H1 (cell line): ENCODE results near the gene CNOT1. TPM values are rescaled to one million over a fixed set of nuclear protein-coding genes. Genes with fewer than 3 reads are reported as not detected.

ENCODE experiments used
- CTCF ChIA-PET: fragments of 300-600 bp; sonication (Branson Sonifier 250); formaldehyde crosslinking; loops from one replicate; lab custom pipeline; 2021; ENCODE audit not compliant: partially characterized antibody; lab: Charles Lee
- POLR2A ChIA-PET: fragments of 300-600 bp; sonication (Branson Sonifier 250); formaldehyde crosslinking; loops from one replicate; lab custom pipeline; 2021; ENCODE audit warnings: inconsistent platforms; ENCODE audit not compliant: partially characterized antibody; lab: Charles Lee
- DNase-seq, 2 experiments: peaks; one replicate each; pipeline versions ENCODE4 v3.0.0 to v3.0.0-alpha.2; 2010 to 2022; ENCODE audit warnings: low spot score in 2 of 2, low read depth in 1 of 2, mixed read lengths in 1 of 2
- FAIRE-seq: peaks from 2 replicates; lab custom pipeline; 2011; peaks lifted over from hg19 to GRCh38; lab: Jason Lieb, UNC
- H2AFZ ChIP-seq: 2 replicates; pipeline ENCODE4 v1.8.1; 2012; ENCODE audit warnings: low read length, inconsistent platforms
- H2AK5ac ChIP-seq: 2 replicates; pipeline ENCODE4 v1.6.1; 2013; ENCODE audit warnings: low read depth, low read length
- H2BK120ac ChIP-seq: replicated peaks from 2 replicates; pipeline ENCODE3; 2013; ENCODE audit warnings: low read depth, low read length, inconsistent platforms
- H2BK12ac ChIP-seq: 2 replicates; pipeline ENCODE4 v1.6.1; 2013; ENCODE audit warnings: low read depth, low read length
- H2BK15ac ChIP-seq: 2 replicates; pipeline ENCODE4 v1.6.1; 2013; ENCODE audit warnings: low read length
- H2BK20ac ChIP-seq: 2 replicates; pipeline ENCODE4 v1.6.1; 2013; ENCODE audit warnings: low read length
- H2BK5ac ChIP-seq: 2 replicates; pipeline ENCODE4 v1.6.1; 2013; ENCODE audit warnings: low read depth, low read length
- H3K14ac ChIP-seq: 2 replicates; pipeline ENCODE4 v1.6.1; 2013; ENCODE audit warnings: inconsistent platforms; ENCODE audit not compliant: insufficient read length
- H3K18ac ChIP-seq: 2 replicates; pipeline ENCODE4 v1.6.1; 2013; ENCODE audit warnings: low read length; ENCODE audit errors: extremely low read depth
- H3K23ac ChIP-seq: 2 replicates; pipeline ENCODE4 v1.6.1; 2013; ENCODE audit warnings: inconsistent platforms; ENCODE audit not compliant: insufficient read length
- H3K23me2 ChIP-seq: 2 replicates; pipeline ENCODE4 v1.6.1; 2013; ENCODE audit warnings: low read depth, low read length
- H3K27ac ChIP-seq: 2 replicates; pipeline ENCODE4 v1.6.1; 2011; ENCODE audit warnings: low read depth, low read length, inconsistent platforms
- H3K27me3 ChIP-seq, 4 experiments: replicated peaks in 1 of 4; 1 replicate in 1 of 4; 2 replicates in 3 of 4; pipeline versions ENCODE4 v1.6.1 to v1.8.1; 2011 to 2013; ENCODE audit warnings: low read length in 3 of 4, mild to moderate bottlenecking in 3 of 4, inconsistent platforms in 2 of 4, mixed read lengths in 2 of 4, moderate library complexity in 1 of 4; ENCODE audit not compliant: control insufficient read depth in 3 of 4, insufficient read depth in 3 of 4; ENCODE audit errors: extremely low read depth in 1 of 4
- H3K36me3 ChIP-seq, 4 experiments: 2 replicates each; pipeline versions ENCODE4 v1.6.1 to v1.8.1; 2011 to 2013; ENCODE audit warnings: mild to moderate bottlenecking in 4 of 4, low read length in 3 of 4, moderate library complexity in 2 of 4, control low read depth in 1 of 4, inconsistent platforms in 1 of 4; ENCODE audit not compliant: insufficient read depth in 4 of 4, control insufficient read depth in 2 of 4
- H3K4ac ChIP-seq: replicated peaks from 2 replicates; pipeline ENCODE3; 2013; ENCODE audit warnings: low read length, low read depth, mixed read lengths, inconsistent platforms; ENCODE audit not compliant: insufficient read length
- H3K4me1 ChIP-seq, 4 experiments: replicated peaks in 1 of 4; 1 replicate in 1 of 4; 2 replicates in 3 of 4; pipeline versions ENCODE4 v1.6.1 to v1.8.1; 2011 to 2013; ENCODE audit warnings: low read length in 3 of 4, inconsistent platforms in 2 of 4, mixed read lengths in 1 of 4; ENCODE audit not compliant: insufficient read depth in 4 of 4, control insufficient read depth in 3 of 4
- H3K4me2 ChIP-seq, 2 experiments: 2 replicates each; pipeline versions ENCODE4 v1.6.1 to v1.8.1; 2011 to 2013; ENCODE audit warnings: low read depth in 2 of 2, low read length in 2 of 2, control low read depth in 1 of 2, inconsistent platforms in 1 of 2, mild to moderate bottlenecking in 1 of 2; ENCODE audit not compliant: insufficient read depth in 1 of 2
- H3K4me3 ChIP-seq, 4 experiments: fragments of 200-600, 300-600 bp in 1 of 4; sonication (generic), shearing (Covaris generic), sonication (Bioruptor Twin) in 1 of 4; 2 replicates each; pipeline versions ENCODE4 v1.5.1 to v1.8.1; 2011 to 2016; ENCODE audit warnings: low read length in 4 of 4, low read depth in 3 of 4, control low read depth in 2 of 4, inconsistent platforms in 2 of 4, mild to moderate bottlenecking in 2 of 4, mixed read lengths in 1 of 4, moderate library complexity in 1 of 4; ENCODE audit not compliant: insufficient read depth in 2 of 4; ENCODE audit errors: extremely low read depth in 1 of 4
- H3K56ac ChIP-seq: replicated peaks from 2 replicates; pipeline ENCODE3; 2013; ENCODE audit warnings: low read depth, mild to moderate bottlenecking, mixed read lengths, low read length, inconsistent platforms; ENCODE audit not compliant: insufficient read length
- H3K79me1 ChIP-seq: 2 replicates; pipeline ENCODE4 v1.6.1; 2013; ENCODE audit warnings: low read depth, low read length, control low read depth
- H3K79me2 ChIP-seq, 2 experiments: 2 replicates each; pipeline versions ENCODE4 v1.6.1 to v1.8.1; 2012 to 2013; ENCODE audit warnings: low read length in 2 of 2, mild to moderate bottlenecking in 2 of 2, inconsistent platforms in 1 of 2; ENCODE audit not compliant: insufficient read depth in 2 of 2, control insufficient read depth in 1 of 2
- H3K9ac ChIP-seq, 4 experiments: replicated peaks in 1 of 4; 1 replicate in 1 of 4; 2 replicates in 3 of 4; pipeline versions ENCODE4 v1.6.1 to v1.8.1; 2011 to 2013; ENCODE audit warnings: low read depth in 3 of 4, low read length in 3 of 4, control low read depth in 2 of 4, mild to moderate bottlenecking in 2 of 4, moderate library complexity in 2 of 4, inconsistent platforms in 1 of 4; ENCODE audit errors: extremely low read depth in 1 of 4
- H3K9me3 ChIP-seq, 2 experiments: 2 replicates each; pipeline versions ENCODE4 v1.6.1 to v1.8.1; 2012 to 2013; ENCODE audit warnings: mild to moderate bottlenecking in 2 of 2, moderate library complexity in 2 of 2, control low read depth in 1 of 2, inconsistent platforms in 1 of 2, low read depth in 1 of 2, low read length in 1 of 2, mixed read lengths in 1 of 2; ENCODE audit not compliant: insufficient read depth in 2 of 2
- H4K20me1 ChIP-seq, 2 experiments: replicated peaks in 1 of 2; 2 replicates each; pipeline versions ENCODE3 to v1.8.1; 2011 to 2013; ENCODE audit warnings: inconsistent platforms in 2 of 2, low read length in 2 of 2, mild to moderate bottlenecking in 1 of 2; ENCODE audit not compliant: insufficient read depth in 2 of 2, control insufficient read depth in 1 of 2
- H4K5ac ChIP-seq: 2 replicates; pipeline ENCODE4 v1.6.1; 2013; ENCODE audit warnings: low read length, low read depth, mixed read lengths, inconsistent platforms; ENCODE audit not compliant: insufficient read length
- H4K8ac ChIP-seq: 2 replicates; pipeline ENCODE4 v1.8.0; 2013; ENCODE audit warnings: mild to moderate bottlenecking, moderate library complexity, low read length, inconsistent platforms; ENCODE audit not compliant: insufficient read depth; ENCODE audit errors: extremely low read depth
- H4K91ac ChIP-seq: replicated peaks from 2 replicates; pipeline ENCODE3; 2013; ENCODE audit warnings: low read length, mixed read lengths, inconsistent platforms; ENCODE audit not compliant: insufficient read length
- ASH2L ChIP-seq: fragments of 200-600, 300-600 bp; sonication (generic); IDR thresholded peaks from one replicate; pipeline ENCODE4 v1.7.1; 2017; ENCODE audit warnings: low read length
- EZH2 ChIP-seq: fragments of 200-600 bp; sonication (generic); IDR thresholded peaks from 2 replicates; pipeline ENCODE4 v1.7.1; 2012; ENCODE audit warnings: low read depth, mild to moderate bottlenecking, moderate library complexity, low read length, inconsistent platforms; ENCODE audit not compliant: severe bottlenecking
- NRF1 ChIP-seq: IDR thresholded peaks from 2 replicates; pipeline ENCODE4 v1.6.1; 2011; ENCODE audit warnings: mild to moderate bottlenecking, low read depth, low read length, improper control_type of control experiment
- PHF8 ChIP-seq: fragments of 200-600 bp; sonication (generic); conservative IDR thresholded peaks from 2 replicates; pipeline ENCODE4 v1.7.1; 2012; ENCODE audit warnings: low read depth, mild to moderate bottlenecking, inconsistent platforms, low read length, moderate library complexity
- RNF2 ChIP-seq: fragments of 200-900, 300-1000 bp; sonication (generic); IDR thresholded peaks from 2 replicates; pipeline ENCODE4 v1.7.1; 2016; ENCODE audit warnings: borderline replicate concordance, low read depth, mild to moderate bottlenecking, antibody characterized with exemption, low read length; ENCODE audit not compliant: poor library complexity, severe bottlenecking; ENCODE audit errors: missing control alignments
- RXRA ChIP-seq: IDR thresholded peaks from 2 replicates; pipeline ENCODE4 v1.6.1; 2011; ENCODE audit warnings: low read depth, mild to moderate bottlenecking, low read length, moderate library complexity; ENCODE audit not compliant: insufficient read depth
- SAP30 ChIP-seq: fragments of 300-600 bp; sonication (generic); IDR thresholded peaks from 2 replicates; pipeline ENCODE4 v1.7.1; 2012; ENCODE audit warnings: low read length, moderate library complexity, mild to moderate bottlenecking, inconsistent platforms; ENCODE audit not compliant: insufficient read depth, insufficient replicate concordance
- WGBS, 2 experiments: shearing (Covaris generic) in 1 of 2; methylation state at CpG; one replicate each; pipeline versions ENCODE4 v1.1.6 to v1.1.7; 2013 to 2015; ENCODE audit warnings: low lambda C conversion rate in 2 of 2, mixed read lengths in 2 of 2, inconsistent platforms in 1 of 2, low coverage in 1 of 2, missing lambda C conversion rate in 1 of 2; ENCODE audit not compliant: insufficient replicate concordance in 2 of 2, insufficient coverage in 1 of 2, insufficient read length in 1 of 2; ENCODE audit errors: extremely low coverage in 1 of 2, missing lambda C conversion rate in 1 of 2; 5-methylcytosine and 5-hydroxymethylcytosine counted together
- polyA plus RNA-seq, 7 experiments: library from polyadenylated mRNA; depleted of rRNA in 3 of 7; stranded (reverse) in 5 of 7; unstranded in 2 of 7; fragments of >200 nt in 5 of 7; fragments of 200-250 nt in 2 of 7; gene quantifications; 1 replicate in 5 of 7; 2 replicates in 1 of 7; 4 replicates in 1 of 7; pipeline versions ENCODE4 v1.2.1 to v1.2.3, GENCODE V29; 2011 to 2013; ENCODE audit warnings: missing spikeins in 2 of 7, mixed read lengths in 2 of 7
- total RNA-seq: library from RNA; stranded (reverse); fragmentation: NEBNext Ultra II Directional; extraction: Animal tissue kit (Norgen Biotek cat#: 25700); gene quantifications from 2 replicates; pipeline ENCODE4 v1.2.1, GENCODE V29; 2021
- TF ChIP-seq, protein P1 (sequence below): IDR thresholded peaks from 2 replicates; pipeline ENCODE4 v1.6.1; 2011; ENCODE audit warnings: low read depth, mild to moderate bottlenecking, low read length; ENCODE audit not compliant: insufficient read depth

CNOT1 gene
- total and polyA plus RNA-seq, 2 of the 8 experiments (the other 6 are each of a cell fraction or from before 2014, with no cell fraction given): 306 to 319 TPM

DNA sequence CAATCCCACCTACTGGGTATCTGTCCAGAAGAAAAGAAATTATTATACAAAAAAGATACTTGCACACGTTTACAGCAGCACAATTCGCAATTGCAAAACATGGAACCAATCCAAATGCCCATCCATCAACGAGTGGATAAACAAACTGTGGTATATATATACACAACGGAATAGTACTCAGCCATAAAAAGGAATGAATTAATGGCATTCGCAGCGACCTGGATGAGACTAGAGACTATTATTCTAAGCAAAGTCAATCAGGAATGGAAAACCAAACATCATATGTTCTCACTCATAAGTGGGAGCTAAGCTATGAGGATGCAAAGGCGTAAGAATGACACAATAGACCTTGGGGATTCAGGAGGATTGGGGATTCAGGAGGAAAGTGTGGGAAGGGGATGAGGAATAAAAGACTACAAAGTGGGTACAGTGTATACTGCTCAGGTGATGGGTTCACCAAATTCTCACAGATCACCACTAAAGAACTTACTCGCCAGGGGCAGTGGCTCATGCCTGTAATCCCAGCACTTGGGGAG lies 21.0 kb downstream of the CNOT1 start:
- Histone ChIP-seq H4K5ac (no peak overlapping the region), H2BK5ac (no peak overlapping the region), H3K27me3 (no peaks in the 10 kb centered on the region), H3K14ac (no peak overlapping the region), H4K91ac (no peak overlapping the region), H3K9me3 (no peaks in the 10 kb centered on the region), H2BK12ac (no peak overlapping the region), H2BK120ac (no peak overlapping the region), H3K36me3 (peaks cover 0 to 19% (median 1%) of the 10 kb centered on the region in 4 experiments; a peak in 2 of 8 replicates), H3K4me1 (no peaks in the 10 kb centered on the region), H3K27ac (no peak overlapping the region), H2BK15ac (no peak overlapping the region), H3K4ac (no peak overlapping the region), H3K23me2 (no peaks in the 10 kb centered on the region; the same call in 1 of the 2 replicates), H2AFZ (no peak overlapping the region), H2BK20ac (no peak overlapping the region), H4K20me1 (peaks cover 11 to 17% of the 10 kb centered on the region in 2 experiments), H3K79me2 (peaks cover 17 to 94% of the 10 kb centered on the region in 2 experiments), H3K4me2 (no peak overlapping the region), H3K56ac (no peak overlapping the region), H3K18ac (no peak overlapping the region), H4K8ac (no peak overlapping the region), H3K23ac (no peak overlapping the region), H2AK5ac (no peak overlapping the region), H3K79me1 (no peaks in the 10 kb centered on the region; the same call in 1 of the 2 replicates), H3K9ac (no peak overlapping the region), H3K4me3 (no peak overlapping the region)
- FAIRE-seq (no peak), DNase-seq (no peak)
- WGBS, 2 experiments: 82% methylated on average over 8 of the region's 8 CpGs; no CpG with 5 or more reads in 1 of the 2 experiments
- ChIA-PET POLR2A (interaction anchor here (0.8 to 1.3 kb wide), 3 partner anchors 9 to 22 kb away, joined by 3 to 4 read pairs (median 3); no protein-coding TSS in a partner anchor), CTCF (no interaction called here)
- TF ChIP-seq NRF1 (no peak), SAP30 (no peak), RNF2 (no peak), RXRA (no peak), EZH2 (no peak), PHF8 (no peak), ASH2L (no peak)
- TF ChIP-seq, protein P1, sequence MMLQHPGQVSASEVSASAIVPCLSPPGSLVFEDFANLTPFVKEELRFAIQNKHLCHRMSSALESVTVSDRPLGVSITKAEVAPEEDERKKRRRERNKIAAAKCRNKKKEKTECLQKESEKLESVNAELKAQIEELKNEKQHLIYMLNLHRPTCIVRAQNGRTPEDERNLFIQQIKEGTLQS: no peak
